SK-N-SH (cell line): ENCODE data around the gene MOB1A.

ENCODE experiments used
- CHD2 ChIP-seq: fragments of 150-350 bp; IDR thresholded peaks from 2 replicates; pipeline ENCODE4 v1.6.1; 2018; ENCODE audit warnings: low read length; ENCODE audit not compliant: partially characterized antibody
- CTCF ChIP-seq: fragments of 200-600 bp; sonication (generic); IDR thresholded peaks from 2 replicates; pipeline ENCODE4 v1.6.1; 2017; ENCODE audit warnings: antibody characterized with exemption, mild to moderate bottlenecking, moderate library complexity
- EP300 ChIP-seq, 2 experiments: IDR thresholded peaks; 2 replicates each; pipeline versions ENCODE4 v1.4.0 to v1.6.1; 2012; ENCODE audit warnings: borderline replicate concordance in 1 of 2, low read depth in 1 of 2, low read length in 1 of 2
- GABPA ChIP-seq: IDR thresholded peaks from 2 replicates; pipeline ENCODE4 v1.4.0; 2012; ENCODE audit warnings: low read depth, mild to moderate bottlenecking
- JUND ChIP-seq: IDR thresholded peaks from 2 replicates; pipeline ENCODE4 v1.4.0; 2012
- POLR2AphosphoS5 ChIP-seq: IDR thresholded peaks from 2 replicates; pipeline ENCODE4 v1.6.1; 2012; ENCODE audit warnings: low read depth, low read length
- REST ChIP-seq: IDR thresholded peaks from 2 replicates; pipeline ENCODE4 v1.6.1; 2012; ENCODE audit warnings: mild to moderate bottlenecking, low read depth, low read length, moderate library complexity
- RXRA ChIP-seq: IDR thresholded peaks from 2 replicates; pipeline ENCODE4 v1.4.0; 2012; ENCODE audit warnings: low read depth, mild to moderate bottlenecking, borderline replicate concordance
- TF ChIP-seq, protein P1 (sequence below): IDR thresholded peaks from 2 replicates; pipeline ENCODE4 v1.4.0; 2012; ENCODE audit warnings: low read depth, borderline replicate concordance

GRCh38 chr2:74183878-74184277, 5.2 kb upstream of the MOB1A start:
- no peak for TF ChIP-seq GABPA
- TF ChIP-seq CTCF: no peak
- TF ChIP-seq POLR2AphosphoS5: no peak
- TF ChIP-seq REST: no peak
- TF ChIP-seq, protein P1, sequence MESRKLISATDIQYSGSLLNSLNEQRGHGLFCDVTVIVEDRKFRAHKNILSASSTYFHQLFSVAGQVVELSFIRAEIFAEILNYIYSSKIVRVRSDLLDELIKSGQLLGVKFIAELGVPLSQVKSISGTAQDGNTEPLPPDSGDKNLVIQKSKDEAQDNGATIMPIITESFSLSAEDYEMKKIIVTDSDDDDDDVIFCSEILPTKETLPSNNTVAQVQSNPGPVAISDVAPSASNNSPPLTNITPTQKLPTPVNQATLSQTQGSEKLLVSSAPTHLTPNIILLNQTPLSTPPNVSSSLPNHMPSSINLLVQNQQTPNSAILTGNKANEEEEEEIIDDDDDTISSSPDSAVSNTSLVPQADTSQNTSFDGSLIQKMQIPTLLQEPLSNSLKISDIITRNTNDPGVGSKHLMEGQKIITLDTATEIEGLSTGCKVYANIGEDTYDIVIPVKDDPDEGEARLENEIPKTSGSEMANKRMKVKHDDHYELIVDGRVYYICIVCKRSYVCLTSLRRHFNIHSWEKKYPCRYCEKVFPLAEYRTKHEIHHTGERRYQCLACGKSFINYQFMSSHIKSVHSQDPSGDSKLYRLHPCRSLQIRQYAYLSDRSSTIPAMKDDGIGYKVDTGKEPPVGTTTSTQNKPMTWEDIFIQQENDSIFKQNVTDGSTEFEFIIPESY: no peak
- TF ChIP-seq JUND: no peak
- TF ChIP-seq CHD2: no peak
- TF ChIP-seq RXRA: no peak
- TF ChIP-seq EP300 (IDR thresholded peaks at IDR 0.05; ENCODE audit: borderline replicate concordance in 1 of 2, low read depth in 1 of 2, low read length in 1 of 2): no peak
